GM18861 (cell line): ENCODE results near the gene PLA2G15.
A peak's percentile ranks its signal among the peaks of the same experiment; 100 is the strongest.

Experiments used
- ATAC-seq: cut with Tn5 transposase; IDR thresholded peaks from one replicate; pipeline ENCODE4 v1.9.1; 2021; ENCODE audit not compliant: unreplicated experiment

Gene PLA2G15

GRCh38 chr16:68244903-68245853, at the start of gene PLA2G15:
Gene PLA2G15 (plus strand): TSS chr16:68245373. CDS start chr16:68245427, 54 bp downstream.
- peak; percentile 60 for ATAC-seq

GRCh38 chr16:68197250-68197649, 47.9 kb upstream of the PLA2G15 start:
- ATAC-seq, result no peak

DNA sequence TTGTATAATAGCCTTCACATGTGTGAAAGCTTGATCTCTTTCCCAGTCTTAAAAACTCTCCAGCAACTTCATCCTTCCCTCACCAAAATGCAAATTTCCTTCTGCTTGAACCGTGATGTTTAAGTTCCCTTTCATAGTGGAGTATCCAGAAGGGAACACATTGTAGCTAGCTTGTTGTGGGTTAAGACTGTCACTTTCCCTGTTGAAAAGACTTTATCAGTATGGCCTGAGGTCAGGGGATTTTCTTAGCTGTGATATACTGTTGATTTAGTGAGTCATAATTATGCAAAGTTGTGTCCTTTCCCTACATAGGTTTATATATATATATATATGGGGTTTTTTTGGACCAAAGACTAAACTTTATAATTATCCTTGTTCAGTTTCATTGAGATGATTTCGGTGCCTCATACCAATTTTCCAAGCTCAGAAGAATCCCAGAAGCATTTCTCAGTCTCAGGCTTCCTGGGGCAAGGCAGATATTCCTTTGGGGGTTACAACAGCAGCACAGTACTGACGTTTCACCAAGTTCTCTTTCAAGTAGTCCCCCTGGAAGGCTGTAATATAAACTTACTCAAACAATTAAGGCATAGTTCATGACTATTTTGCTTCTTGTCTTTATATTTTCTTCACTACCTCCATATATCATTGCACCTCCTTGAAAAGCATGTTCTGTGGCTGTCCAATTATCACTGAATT, 44.9 kb upstream of the PLA2G15 start:
- no peak for ATAC-seq

DNA sequence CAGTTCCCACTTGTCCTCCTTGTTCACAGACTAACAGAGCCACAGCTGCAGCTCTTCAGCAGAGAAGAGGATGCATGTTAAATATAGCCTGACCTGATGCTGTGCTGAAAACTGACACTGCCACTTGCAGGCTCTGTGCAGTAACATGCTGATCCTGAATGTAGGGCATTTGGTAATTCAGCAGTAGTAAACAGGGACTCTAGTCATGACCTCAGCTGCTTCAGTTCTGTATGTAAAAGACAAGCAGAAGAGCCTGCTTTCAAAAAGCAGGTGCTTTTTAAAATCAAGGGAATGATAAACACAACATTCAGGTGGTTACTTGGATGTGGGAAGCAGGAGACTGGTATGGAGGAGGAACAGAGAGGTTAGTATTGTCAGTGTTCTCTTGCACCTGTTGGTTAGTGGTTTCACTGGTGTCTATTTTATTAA, 43.1 kb upstream of the PLA2G15 start:
- no peak for ATAC-seq

- no peak for ATAC-seq
These were observed 38.9 kb upstream of the PLA2G15 start for GRCh38 chr16:68206245-68206644.

- no peak for ATAC-seq
These were observed 30.4 kb upstream of the PLA2G15 start for GRCh38 chr16:68214726-68215125.

GRCh38 chr16:68215302-68215701, 29.9 kb upstream of the PLA2G15 start:
- ATAC-seq, result no peak

DNA sequence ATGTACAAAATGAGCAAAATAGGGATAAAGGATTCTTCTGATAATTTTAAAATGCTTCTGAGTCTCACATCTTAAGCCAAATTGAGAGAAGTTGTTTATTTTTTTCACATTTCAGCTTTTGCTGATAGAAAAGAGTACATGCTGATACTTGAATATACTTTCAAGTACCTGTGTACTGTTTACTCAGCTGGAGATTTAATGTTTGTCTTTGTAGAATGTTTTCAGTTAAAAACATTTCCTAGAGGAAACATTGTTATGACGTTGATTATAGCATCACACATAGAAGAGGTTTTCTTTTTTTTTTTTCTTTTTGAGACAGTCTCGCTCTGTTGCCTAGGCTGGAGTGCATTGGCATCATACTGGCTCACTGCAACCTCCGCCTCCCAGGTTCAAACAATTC, 28.9 kb upstream of the PLA2G15 start:
- no peak for ATAC-seq

GRCh38 chr16:68217506-68217905, 27.7 kb upstream of the PLA2G15 start:
- ATAC-seq, result no peak

DNA sequence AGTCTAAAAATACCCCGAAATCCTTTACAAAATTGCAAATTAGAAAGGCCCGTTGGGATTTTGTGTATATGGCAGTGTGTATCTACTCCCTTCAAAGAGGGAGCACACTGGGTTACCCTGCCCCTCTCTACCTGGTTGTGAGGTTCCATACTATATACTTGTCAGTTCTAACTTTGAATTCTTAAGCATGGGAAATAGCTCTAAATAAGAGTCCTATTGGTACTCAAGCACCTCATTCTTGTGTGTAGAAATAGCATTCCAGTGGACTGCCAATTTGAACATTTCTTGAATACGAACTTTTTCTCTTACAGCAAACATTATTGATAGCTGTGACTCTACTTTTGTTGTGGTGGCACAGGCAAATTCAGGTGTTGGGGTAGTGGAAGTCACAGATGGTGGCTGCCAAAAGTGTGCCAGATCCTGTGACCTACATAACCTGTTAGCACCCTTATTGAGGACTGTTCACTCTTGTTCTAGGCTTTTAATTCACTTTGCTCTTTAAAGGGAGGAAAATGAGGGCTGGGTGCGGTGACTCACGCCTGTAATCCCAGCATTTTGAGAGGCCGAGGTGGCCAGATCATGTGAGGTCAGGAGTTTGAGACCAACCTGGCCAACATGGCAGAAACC, 25.3 kb upstream of the PLA2G15 start:
- no peak for ATAC-seq

GRCh38 chr16:68223072-68223471, 22.1 kb upstream of the PLA2G15 start:
- no peak for ATAC-seq

DNA sequence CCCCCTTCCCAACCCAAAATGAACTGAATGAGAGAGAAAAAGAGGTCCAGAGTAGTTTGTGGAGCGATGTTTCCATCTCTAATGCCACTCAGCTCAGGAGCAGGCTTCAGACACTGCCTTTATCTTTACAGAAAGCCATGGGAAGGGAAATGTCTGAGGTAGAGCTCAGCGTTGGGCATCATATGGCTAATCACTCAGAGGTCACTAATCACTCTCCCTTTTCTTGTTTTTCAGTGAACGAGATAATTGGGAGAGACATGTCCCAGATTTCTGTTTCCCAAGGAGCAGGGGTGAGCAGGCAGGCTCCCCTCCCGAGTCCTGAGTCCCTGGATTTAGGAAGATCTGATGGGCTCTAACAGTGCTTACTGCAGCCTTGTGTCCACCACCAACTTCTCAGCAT, 19.1 kb upstream of the PLA2G15 start:
- ATAC-seq, result no peak

DNA sequence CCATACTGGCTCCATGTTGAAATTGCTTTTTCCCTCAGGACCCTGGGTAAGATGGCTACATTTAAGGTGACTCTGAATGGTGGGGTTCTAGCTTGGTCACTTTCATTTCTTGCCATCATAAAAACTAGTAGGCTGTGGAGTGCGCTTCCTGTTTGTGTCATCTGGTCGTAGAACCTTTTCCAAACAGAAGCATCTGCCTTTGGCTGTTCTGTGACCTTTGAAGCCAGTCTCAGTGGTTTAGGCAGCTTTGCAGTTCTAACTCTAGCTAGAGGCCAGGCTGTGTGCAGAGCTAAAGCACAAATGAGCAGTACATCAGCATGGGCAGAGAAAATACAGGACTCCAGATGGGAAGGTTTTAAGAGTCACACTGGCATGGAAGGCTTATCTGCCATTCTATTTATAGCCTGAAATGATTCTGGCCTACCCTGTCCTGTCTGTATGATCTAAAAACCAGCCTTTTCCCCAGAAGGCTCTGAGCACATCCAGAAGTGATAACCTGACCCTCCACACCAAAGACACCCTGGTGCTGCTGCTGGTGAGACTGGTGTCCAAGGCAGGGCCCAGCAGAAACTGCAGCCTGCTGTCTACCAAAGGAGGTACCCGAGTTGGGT, 17.9 kb upstream of the PLA2G15 start:
- ATAC-seq, result no peak

GRCh38 chr16:68227850-68228553, 17.2 kb upstream of the PLA2G15 start:
- ATAC-seq, result no peak

DNA sequence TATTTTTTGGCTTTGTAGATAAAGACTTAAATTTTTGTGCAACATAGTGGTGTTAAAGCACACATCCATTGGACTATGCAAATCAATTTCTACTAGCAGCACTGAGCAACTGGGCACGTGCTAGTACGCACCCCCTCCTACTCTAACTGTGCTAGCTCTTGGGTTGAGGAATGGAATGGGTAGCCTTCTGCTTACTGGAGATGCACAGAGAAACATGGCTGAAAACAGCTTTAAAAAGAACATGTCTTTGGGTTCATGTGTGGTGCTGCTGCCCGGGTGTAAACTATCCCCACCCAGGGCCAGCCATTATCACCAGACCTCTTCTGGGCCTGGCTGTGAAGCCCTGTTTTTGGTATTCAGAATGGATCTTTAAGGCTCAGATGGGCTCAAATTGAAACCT, 16.5 kb upstream of the PLA2G15 start:
- ATAC-seq, result no peak

- ATAC-seq, result no peak
These were observed 15.6 kb upstream of the PLA2G15 start for GRCh38 chr16:68229431-68230175.

- no peak for ATAC-seq
These were observed 15.0 kb upstream of the PLA2G15 start for GRCh38 chr16:68230176-68230571.

- no peak for ATAC-seq
These were observed 14.2 kb upstream of the PLA2G15 start for GRCh38 chr16:68230956-68231355.

DNA sequence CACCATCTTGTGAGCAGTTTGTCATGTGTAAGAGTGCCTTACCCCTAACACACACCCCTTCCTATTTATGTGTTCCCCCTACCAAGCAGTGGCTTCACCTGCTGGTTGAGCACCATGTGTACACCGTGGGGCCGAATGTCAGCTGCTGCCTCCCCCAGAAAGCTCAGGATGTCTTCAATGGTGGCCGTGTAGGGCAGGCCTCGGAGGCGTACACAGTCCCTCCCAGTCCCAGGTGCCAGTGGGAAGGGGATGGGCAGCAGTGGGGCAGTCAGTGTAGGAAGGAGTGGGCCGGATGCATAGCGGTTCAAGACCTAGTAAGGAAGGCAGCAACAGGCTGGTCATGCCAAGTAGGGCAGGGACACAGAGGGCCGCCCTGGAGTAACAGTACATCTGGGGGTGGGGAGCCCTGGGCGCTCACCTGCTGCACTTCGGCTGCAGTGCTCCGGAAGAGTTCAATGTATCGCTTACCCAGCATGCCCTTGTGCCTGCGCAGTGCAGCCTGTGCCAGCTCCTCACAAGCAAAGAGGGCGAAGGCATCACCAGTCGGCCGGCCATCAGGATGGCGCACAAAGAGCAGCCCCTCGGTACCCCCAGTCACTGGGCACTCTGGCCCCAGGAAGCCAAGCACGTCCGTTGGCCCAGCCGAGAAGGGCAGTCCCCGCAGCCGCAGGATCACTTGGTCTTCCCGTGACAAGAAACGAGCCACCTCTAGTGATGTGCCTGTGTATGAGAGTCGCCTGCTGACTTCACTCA, 13.6 kb upstream of the PLA2G15 start:
- no peak for ATAC-seq
